Panc1 (cell line): ENCODE data around the gene WDR77. TPM values are rescaled to one million over a fixed set of nuclear protein-coding genes. Genes with fewer than 3 reads are reported as not detected.

Experiments used
- ATAC-seq: fragments of 200-7000 bp; cut with Tn5 transposase; 2 replicates; pipeline ENCODE4 v1.9.1; 2020; ENCODE audit warnings: mild to moderate bottlenecking, moderate library complexity
- BruUV-seq: library from RNA; stranded (reverse); fragments of 400-500 nt; replicated peaks from 2 replicates; lab custom pipeline; 2021; lab: Mats Ljungman, UMichigan
- CTCF ChIA-PET: fragments of 300-600 bp; sonication (Branson Sonifier 250); formaldehyde crosslinking; loops from one replicate; lab custom pipeline; 2022; ENCODE audit warnings: antibody characterized with exemption; lab: Charles Lee
- POLR2A ChIA-PET: fragments of 300-600 bp; sonication (Branson Sonifier 250); formaldehyde crosslinking; loops from one replicate; lab custom pipeline; 2022; ENCODE audit warnings: antibody characterized with exemption; lab: Charles Lee
- DNase-seq: peaks from one replicate; pipeline ENCODE4 v3.0.0-alpha.2; 2010; ENCODE audit warnings: low read depth, low spot score
- H3K27ac ChIP-seq: 2 replicates; pipeline ENCODE4 v1.5.1; 2011; ENCODE audit warnings: mild to moderate bottlenecking, low read length, inconsistent platforms
- H3K27me3 ChIP-seq: fragments of 200-500 bp; sonication (Bioruptor generic); 2 replicates; pipeline ENCODE4 v1.6.0; 2014; ENCODE audit warnings: low read length, inconsistent platforms; ENCODE audit not compliant: control insufficient read depth, insufficient read depth
- H3K36me3 ChIP-seq: fragments of 200-500 bp; sonication (Bioruptor generic); 2 replicates; pipeline ENCODE4 v1.5.1; 2014; ENCODE audit warnings: inconsistent platforms, mild to moderate bottlenecking, low read length, moderate library complexity; ENCODE audit not compliant: control insufficient read depth, insufficient read depth
- H3K4me1 ChIP-seq: 2 replicates; pipeline ENCODE4 v1.5.1; 2011; ENCODE audit warnings: inconsistent platforms, mild to moderate bottlenecking, low read length, moderate library complexity; ENCODE audit not compliant: control insufficient read depth, insufficient read depth
- H3K4me3 ChIP-seq, 2 experiments: 2 replicates each; pipeline ENCODE4 v1.5.1; 2011 to 2012; ENCODE audit warnings: low read depth in 2 of 2, low read length in 2 of 2, mild to moderate bottlenecking in 2 of 2, inconsistent platforms in 1 of 2, moderate library complexity in 1 of 2
- H3K9me3 ChIP-seq: fragments of 200-500 bp; sonication (Bioruptor generic); 2 replicates; pipeline ENCODE4 v1.5.1; 2014; ENCODE audit warnings: low read depth, mild to moderate bottlenecking, inconsistent platforms, low read length, moderate library complexity; ENCODE audit not compliant: control insufficient read depth, insufficient read depth
- POLR2AphosphoS5 ChIP-seq: IDR thresholded peaks from 2 replicates; pipeline ENCODE4 v1.6.1; 2012; ENCODE audit warnings: mild to moderate bottlenecking, low read depth, low read length, moderate library complexity
- SIN3A ChIP-seq: IDR thresholded peaks from 2 replicates; pipeline ENCODE4 v1.6.1; 2012; ENCODE audit warnings: low read depth, mild to moderate bottlenecking, low read length, moderate library complexity, borderline replicate concordance; ENCODE audit not compliant: insufficient read depth
- TCF7L2 ChIP-seq: IDR thresholded peaks from 2 replicates; pipeline ENCODE4 v1.6.1; 2011; ENCODE audit warnings: mild to moderate bottlenecking, low read depth, low read length, inconsistent platforms
- in situ Hi-C: cut with HindIII; loops from 2 replicates; pipeline ENCODE4 v1.10.0; 2016; ENCODE audit warnings: low sequenced_read_pairs, low pct_unique_long_range_greater_than_20kb
- intact Hi-C: fragments of 100-400 bp; cut with micrococcal nuclease; formaldehyde crosslinking; loops from one replicate; pipeline ENCODE4 v1.10.0; 2022; ENCODE audit not compliant: unreplicated experiment
- total RNA-seq: library from RNA; stranded (reverse); gene quantifications from one replicate; pipeline ENCODE4 v1.2.1, GENCODE V29; 2021; ENCODE audit not compliant: unreplicated experiment
- TF ChIP-seq, protein P1 (sequence below), 2 experiments: IDR thresholded peaks; 2 replicates each; pipeline ENCODE4 v1.6.1; 2011 to 2012; ENCODE audit warnings: low read depth in 2 of 2, control low read depth in 1 of 2, low read length in 1 of 2, mild to moderate bottlenecking in 1 of 2, moderate library complexity in 1 of 2; ENCODE audit not compliant: insufficient read depth in 1 of 2
- TF ChIP-seq, protein P2 (sequence below): fragments of 450-650 bp; IDR thresholded peaks from 2 replicates; pipeline ENCODE4 v1.5.1; 2017; ENCODE audit warnings: mild to moderate bottlenecking

The WDR77 gene
- total RNA-seq, 1 experiment from 2014 or later, result 49.9 TPM

DNA sequence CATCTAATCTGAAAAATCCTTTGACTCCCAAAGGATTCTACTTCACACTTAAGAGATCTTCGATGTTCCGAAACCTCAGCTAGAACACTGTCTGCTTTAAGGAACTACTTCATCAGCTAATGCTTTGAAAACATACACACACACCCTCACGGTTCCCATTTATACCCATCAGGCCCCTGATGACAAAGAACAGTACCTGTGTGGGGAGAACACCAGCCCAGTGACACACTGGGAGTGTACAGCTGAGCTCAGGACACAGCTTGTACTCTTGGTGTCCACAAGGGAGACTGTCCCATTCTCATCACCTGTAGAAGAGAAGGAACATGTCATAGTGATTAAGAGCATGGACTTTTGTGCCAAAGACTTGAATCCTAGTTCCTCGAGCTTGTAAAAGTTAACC, 6.6 kb downstream of the WDR77 start:
- intact Hi-C loops, result no loop called here
- Histone ChIP-seq H3K4me1 (peaks cover 7% of the 10 kb centered on the region), H3K9me3 (no peaks in the 10 kb centered on the region), H3K27ac (no peak overlapping the region), H3K36me3 (peaks cover 30% of the 10 kb centered on the region), H3K27me3 (no peaks in the 10 kb centered on the region), H3K4me3 (no peak overlapping the region)
- no TSS peak for BruUV-seq
- ChIA-PET CTCF (interaction anchor here (0.5 kb wide), 1 partner anchor 10 kb away, joined by 5 read pairs; no protein-coding TSS in a partner anchor), POLR2A (no interaction called here)
- ATAC-seq (no peak), DNase-seq (no peak)
- TF ChIP-seq, protein P1, sequence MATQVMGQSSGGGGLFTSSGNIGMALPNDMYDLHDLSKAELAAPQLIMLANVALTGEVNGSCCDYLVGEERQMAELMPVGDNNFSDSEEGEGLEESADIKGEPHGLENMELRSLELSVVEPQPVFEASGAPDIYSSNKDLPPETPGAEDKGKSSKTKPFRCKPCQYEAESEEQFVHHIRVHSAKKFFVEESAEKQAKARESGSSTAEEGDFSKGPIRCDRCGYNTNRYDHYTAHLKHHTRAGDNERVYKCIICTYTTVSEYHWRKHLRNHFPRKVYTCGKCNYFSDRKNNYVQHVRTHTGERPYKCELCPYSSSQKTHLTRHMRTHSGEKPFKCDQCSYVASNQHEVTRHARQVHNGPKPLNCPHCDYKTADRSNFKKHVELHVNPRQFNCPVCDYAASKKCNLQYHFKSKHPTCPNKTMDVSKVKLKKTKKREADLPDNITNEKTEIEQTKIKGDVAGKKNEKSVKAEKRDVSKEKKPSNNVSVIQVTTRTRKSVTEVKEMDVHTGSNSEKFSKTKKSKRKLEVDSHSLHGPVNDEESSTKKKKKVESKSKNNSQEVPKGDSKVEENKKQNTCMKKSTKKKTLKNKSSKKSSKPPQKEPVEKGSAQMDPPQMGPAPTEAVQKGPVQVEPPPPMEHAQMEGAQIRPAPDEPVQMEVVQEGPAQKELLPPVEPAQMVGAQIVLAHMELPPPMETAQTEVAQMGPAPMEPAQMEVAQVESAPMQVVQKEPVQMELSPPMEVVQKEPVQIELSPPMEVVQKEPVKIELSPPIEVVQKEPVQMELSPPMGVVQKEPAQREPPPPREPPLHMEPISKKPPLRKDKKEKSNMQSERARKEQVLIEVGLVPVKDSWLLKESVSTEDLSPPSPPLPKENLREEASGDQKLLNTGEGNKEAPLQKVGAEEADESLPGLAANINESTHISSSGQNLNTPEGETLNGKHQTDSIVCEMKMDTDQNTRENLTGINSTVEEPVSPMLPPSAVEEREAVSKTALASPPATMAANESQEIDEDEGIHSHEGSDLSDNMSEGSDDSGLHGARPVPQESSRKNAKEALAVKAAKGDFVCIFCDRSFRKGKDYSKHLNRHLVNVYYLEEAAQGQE (IDR thresholded peaks at IDR 0.05; ENCODE audit: insufficient read depth in 1 of 2, low read depth in 2 of 2, low read length in 1 of 2), result no peak
- TF ChIP-seq SIN3A (no peak), POLR2AphosphoS5 (no peak), TCF7L2 (no peak)
- TF ChIP-seq, protein P2, sequence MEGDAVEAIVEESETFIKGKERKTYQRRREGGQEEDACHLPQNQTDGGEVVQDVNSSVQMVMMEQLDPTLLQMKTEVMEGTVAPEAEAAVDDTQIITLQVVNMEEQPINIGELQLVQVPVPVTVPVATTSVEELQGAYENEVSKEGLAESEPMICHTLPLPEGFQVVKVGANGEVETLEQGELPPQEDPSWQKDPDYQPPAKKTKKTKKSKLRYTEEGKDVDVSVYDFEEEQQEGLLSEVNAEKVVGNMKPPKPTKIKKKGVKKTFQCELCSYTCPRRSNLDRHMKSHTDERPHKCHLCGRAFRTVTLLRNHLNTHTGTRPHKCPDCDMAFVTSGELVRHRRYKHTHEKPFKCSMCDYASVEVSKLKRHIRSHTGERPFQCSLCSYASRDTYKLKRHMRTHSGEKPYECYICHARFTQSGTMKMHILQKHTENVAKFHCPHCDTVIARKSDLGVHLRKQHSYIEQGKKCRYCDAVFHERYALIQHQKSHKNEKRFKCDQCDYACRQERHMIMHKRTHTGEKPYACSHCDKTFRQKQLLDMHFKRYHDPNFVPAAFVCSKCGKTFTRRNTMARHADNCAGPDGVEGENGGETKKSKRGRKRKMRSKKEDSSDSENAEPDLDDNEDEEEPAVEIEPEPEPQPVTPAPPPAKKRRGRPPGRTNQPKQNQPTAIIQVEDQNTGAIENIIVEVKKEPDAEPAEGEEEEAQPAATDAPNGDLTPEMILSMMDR, result no peak
- in situ Hi-C loops, result no loop called here

DNA sequence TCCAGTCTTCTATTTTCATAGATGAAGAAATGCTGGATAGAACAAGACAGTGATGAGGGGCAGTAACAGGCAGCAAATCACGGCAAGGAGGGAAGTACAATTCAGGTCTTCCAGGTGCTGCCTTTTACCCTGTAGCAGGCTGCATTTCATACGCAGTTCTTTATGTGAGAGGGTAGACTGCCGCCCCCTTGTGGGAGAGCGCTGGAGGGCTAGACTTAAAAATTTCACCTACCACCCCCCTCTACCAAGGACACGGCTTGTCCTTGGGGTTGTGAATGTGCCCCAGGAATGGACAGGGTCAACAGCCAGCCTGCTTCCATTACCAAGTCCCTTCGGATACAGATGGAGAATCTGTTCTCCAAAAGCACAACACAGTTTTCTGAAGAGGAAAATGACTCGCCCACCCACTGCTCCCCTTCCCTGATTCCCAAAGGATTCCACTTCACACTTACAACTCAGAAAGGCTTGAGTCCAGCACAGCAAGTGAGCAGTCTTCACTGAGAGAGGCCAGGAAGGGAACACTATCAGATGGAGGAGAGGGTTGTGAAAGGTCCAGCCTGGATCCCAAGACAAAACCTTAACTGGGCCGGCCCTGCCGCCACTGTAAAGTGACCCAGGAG, 7.4 kb downstream of the WDR77 start:
- DNase-seq (no peak), ATAC-seq (peak; percentile 69; the same call in 1 of the 2 replicates)
- intact Hi-C loops, result no loop called here
- BruUV-seq, result no TSS peak
- in situ Hi-C loops, result no loop called here
- no peaks in the 10 kb centered on the region for H3K27me3 ChIP-seq
- H3K27ac ChIP-seq, result no peak overlapping the region
- no peaks in the 10 kb centered on the region for H3K9me3 ChIP-seq
- ChIA-PET POLR2A (no interaction called here), CTCF (no interaction called here)
- H3K4me1 ChIP-seq, result no peaks in the 10 kb centered on the region
- TF ChIP-seq SIN3A, result no peak
- TF ChIP-seq, protein P2, result peak; percentile 67
- H3K4me3 ChIP-seq, result no peak overlapping the region
- peaks cover 30% of the 10 kb centered on the region for H3K36me3 ChIP-seq
